Hypothalamus (tissue), 51 donors: ENCODE measurements around the gene FZD2.

ENCODE experiments used
- DNase-seq, 51 donors: peaks; one replicate each; lab custom pipeline; 2025; lab: John Stamatoyannopoulos, UW

The FZD2 gene

DNA sequence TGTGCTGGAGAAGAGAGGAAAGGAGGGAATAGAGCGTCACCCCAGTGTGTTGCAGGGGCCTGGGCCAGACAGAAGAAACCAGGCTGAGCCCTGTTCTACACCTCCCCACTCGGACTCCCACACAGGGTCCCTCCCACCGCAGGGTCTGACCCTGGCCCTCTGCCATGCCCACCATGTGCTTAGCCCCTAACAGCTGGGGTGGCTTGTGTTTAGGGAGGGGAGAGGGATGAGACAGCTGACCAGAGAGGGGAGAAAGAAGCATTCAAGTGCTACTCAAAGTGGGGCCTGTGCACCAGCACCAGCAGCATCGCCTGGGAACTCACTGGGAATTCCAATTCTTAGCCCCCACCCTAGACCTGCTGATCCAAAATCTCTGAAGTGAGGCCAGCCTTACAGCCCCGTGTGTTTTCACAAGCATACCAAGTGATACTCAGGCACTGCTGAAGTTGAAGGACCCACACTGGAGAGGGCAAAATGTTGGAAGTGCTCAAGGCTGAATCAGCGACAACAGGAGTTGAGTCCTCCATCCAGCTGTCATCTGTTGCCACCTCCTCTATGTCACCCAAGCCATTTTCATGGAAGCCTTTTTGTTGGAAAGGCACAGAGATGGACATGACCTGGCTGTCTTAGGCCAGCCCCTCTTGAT lies 47.0 kb downstream of the FZD2 start:
- no peak for DNase-seq

DNA sequence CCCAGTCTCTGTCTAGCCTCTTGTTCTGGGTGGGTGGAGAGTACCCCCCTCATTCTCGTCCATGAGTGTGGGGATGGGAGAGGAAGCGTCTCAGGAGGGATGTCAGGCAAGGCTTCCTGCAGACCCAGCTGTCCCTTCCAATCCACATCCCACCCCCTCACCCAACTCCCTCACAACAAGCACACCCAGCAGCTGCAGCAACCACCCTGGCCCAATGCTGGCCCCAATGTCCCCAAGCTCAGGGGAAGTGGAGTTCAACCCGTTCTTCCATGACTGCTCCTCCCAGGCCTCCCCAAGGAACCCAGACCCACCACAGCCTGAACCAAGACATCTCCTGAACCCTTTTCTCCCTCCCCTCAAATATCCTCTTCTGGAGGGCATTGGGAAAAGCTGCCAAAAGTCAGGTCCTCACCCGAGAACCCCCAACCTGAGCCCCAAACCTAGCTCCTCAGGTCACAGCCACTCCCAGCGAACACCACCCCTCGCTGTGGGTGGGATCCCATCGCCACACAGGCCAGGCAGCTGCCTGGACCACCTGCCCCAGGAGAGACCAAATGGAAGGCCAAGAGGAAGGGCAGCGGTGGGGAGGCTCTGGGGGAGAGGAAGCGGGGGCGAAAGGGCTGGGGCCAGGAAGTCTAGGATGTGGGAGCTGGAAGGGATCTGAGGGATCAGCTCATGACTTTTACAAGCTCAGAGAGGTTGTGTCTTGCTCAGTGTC lies 47.6 kb downstream of the FZD2 start:
- DNase-seq = no peak

- no peak for DNase-seq
Observed at GRCh38 chr17:44606658-44607057, 49.4 kb downstream of the FZD2 start.

DNA sequence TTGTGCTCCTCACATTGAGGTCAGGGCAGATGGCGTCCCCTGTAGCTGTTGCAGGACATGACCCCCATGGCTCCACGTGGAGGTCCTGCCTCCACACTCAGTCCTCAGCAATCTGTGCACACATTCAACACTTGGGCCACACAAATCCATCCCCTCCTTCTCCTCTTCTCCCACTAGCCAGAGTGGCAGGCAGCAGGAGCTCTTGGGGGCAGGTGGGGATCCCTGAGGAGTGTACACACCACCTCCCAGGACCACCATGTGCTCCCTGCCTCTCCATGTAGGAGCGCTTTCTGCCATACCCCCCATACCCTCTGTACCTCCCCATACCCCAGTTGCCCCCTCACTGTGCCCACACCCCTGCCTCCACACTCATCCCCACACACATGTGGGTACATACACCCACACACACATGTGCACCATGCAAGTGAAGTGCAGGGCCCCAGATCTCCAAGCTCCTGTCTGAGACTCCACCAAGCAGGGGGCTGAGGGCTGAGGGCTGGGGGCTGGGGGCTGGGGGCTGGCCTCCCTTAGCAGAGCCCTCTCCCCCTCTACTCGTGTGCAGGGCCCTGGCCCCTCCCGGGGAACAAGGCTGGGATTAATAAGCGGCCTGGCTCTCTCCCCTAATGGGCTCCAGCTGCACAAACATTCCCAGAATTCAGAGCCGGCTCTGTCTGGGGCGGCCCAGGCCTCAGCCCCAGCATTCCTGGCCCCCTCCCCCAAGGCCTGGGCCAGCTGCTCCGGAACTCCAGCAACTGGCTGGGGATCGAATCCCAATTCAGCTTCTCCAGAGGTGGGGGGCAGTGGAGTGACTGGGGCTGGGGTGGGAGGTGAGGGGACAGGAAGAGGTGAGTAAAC lies 50.8 kb downstream of the FZD2 start:
- no peak for DNase-seq

DNA sequence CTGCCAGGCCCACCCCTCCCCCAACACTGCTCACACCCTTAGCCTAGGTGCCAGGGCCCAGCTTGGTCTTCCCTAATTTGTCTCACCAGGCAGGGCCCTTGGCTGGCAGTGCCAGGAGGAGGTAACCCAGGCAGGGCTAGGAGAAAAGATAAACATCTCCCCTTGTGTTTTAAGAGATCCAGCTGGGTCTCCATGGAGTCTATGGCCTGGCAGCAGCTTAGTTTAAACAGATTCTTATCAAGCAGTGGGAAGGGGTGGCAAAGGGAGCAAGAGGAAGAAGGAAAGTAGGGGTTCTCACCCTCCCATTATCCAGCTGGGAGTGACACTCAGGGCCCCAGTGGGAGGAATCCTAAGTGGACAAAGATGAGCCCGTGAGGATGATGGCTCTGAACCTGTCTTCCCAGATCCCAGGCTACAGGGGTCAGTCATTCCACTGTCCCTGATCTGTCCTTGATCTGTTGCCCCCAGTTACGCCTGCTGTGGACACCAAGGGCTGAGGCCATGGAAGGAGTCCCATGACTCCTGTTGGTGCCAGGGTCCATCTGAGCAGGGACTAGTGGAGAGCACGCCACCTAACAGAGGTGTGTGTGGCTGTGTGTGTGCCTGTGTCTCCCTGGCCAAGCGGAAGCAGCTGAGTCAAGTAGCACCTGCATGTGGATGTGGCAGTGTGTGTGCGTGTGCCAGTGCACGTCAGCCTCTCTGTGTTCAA lies 51.6 kb downstream of the FZD2 start:
- no peak for DNase-seq

- DNase-seq = no peak
Observed at GRCh38 chr17:44610331-44610730, 53.0 kb downstream of the FZD2 start.
